Measurements from ENCODE around the gene CARTPT.
A peak's percentile ranks its signal among the peaks of the same experiment; 100 is the strongest.

The CARTPT gene

DNA sequence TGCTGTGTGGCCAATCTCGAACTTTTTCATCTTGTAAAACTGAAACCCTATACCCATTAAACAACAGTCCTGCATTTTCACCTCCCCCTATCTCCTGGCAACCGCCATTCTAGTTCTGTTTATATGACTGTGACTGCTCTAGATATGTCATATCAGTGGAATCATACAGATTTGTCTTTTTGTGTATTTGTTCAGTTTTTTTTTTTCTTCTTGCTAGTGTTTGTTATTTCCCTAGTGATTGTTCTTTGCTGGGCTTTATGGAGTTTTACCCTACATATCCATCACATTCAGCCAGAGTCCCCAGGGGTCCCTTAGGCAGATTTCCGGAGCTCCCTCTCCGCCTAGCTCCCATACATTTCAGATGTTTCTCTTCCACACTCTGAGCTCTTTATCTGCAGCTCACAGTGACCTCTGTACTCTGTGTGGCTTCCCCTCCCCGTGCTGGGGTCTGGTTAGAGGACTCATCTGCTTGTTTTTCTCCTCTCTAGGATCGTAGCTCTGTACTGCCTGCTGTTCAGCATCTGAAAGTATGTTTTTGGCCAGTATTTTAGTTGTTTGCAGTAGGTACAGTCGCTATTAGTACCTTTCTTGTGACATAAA, 25.1 kb upstream of the CARTPT start:
- DNase-seq (ENCODE audit: low read depth, low spot score): peak; percentile 5
- no peak overlapping the region for H3K4me3 ChIP-seq (ENCODE audit: low read depth, low read length)
- TF ChIP-seq CTCF (IDR thresholded peaks at IDR 0.05; ENCODE audit: low read depth, low read length): no peak
- in situ Hi-C loops (cut with HindIII; ENCODE audit: low sequenced_read_pairs): no loop called here

- TF ChIP-seq CTCF (IDR thresholded peaks at IDR 0.05; ENCODE audit: low read depth, low read length): no peak
- no peak overlapping the region for H3K4me3 ChIP-seq (ENCODE audit: low read depth, low read length)
- DNase-seq (ENCODE audit: low read depth, low spot score): no peak
- in situ Hi-C loops (cut with HindIII; ENCODE audit: low sequenced_read_pairs): no loop called here
Measured at GRCh38 chr5:71695071-71695470, 24.0 kb upstream of the CARTPT start.

DNA sequence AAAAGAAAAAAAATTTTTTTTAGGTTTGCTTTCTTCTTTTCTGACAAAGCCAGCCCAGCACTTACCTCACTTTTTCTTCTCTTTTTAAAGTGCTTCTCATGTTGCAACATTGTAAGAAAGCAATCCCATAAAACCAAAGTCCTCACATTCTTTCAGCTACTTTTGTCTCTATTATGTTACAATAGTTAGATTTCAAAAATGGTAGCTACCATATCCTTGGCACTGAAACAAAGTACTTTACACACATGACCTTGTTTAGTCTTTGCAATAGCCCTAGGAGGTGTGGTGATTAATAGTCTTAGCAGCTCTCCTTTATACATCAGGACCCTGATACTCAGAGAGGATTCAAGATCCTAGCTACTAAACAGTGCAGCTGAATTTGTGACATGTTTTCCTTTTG, 23.5 kb upstream of the CARTPT start:
- H3K4me3 ChIP-seq (ENCODE audit: low read depth, low read length): no peak overlapping the region
- peak; percentile 37 for DNase-seq (ENCODE audit: low read depth, low spot score)
- TF ChIP-seq CTCF (IDR thresholded peaks at IDR 0.05; ENCODE audit: low read depth, low read length): no peak
- in situ Hi-C loops (cut with HindIII; ENCODE audit: low sequenced_read_pairs): no loop called here

- in situ Hi-C loops (cut with HindIII; ENCODE audit: low sequenced_read_pairs): no loop called here
- TF ChIP-seq CTCF (IDR thresholded peaks at IDR 0.05; ENCODE audit: low read depth, low read length): peak; percentile 58
- no peak for DNase-seq (ENCODE audit: low read depth, low spot score)
- no peak overlapping the region for H3K4me3 ChIP-seq (ENCODE audit: low read depth, low read length)
Measured at GRCh38 chr5:71697967-71698366, 21.1 kb upstream of the CARTPT start.

DNA sequence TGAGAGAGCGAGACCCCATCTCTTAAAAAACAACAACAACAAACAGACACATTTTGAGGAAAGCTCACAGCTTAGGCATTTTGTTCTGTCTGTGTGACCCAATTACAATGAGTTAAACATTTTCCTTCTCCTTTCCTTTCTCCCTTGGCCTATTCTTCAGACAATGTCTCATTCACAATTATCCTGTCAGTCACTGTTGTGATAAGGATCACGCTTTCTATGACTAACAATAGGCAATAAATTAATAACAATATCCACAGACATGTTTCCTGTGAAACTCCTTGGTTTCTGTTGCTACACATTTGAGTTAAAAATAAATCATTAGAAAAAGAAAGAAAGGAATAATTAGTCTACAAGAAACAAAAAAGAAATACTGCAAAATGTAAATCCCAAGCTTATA, 19.8 kb upstream of the CARTPT start:
- no peak for TF ChIP-seq CTCF (IDR thresholded peaks at IDR 0.05; ENCODE audit: low read depth, low read length)
- no peak for DNase-seq (ENCODE audit: low read depth, low spot score)
- in situ Hi-C loops (cut with HindIII; ENCODE audit: low sequenced_read_pairs): no loop called here
- H3K4me3 ChIP-seq (ENCODE audit: low read depth, low read length): no peak overlapping the region

DNA sequence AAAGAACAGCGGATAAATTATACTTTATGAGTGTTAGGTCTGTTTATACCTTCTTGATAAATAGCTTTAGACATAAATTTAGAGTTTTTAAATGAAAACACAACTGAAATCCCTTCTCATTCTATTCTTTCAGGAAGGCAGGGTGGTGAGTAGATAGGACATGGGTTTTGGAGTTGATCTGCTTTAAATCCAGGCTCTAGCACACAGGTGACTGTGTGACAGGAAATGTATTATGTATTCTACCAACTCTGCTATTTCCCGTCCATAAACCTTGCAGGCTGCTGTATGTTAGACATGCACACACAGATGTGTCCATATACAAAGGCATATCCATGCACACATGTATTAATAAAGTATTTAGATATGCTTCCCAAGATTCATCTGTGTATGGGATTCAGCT, 19.3 kb upstream of the CARTPT start:
- DNase-seq (ENCODE audit: low read depth, low spot score): no peak
- no peak for TF ChIP-seq CTCF (IDR thresholded peaks at IDR 0.05; ENCODE audit: low read depth, low read length)
- no peak overlapping the region for H3K4me3 ChIP-seq (ENCODE audit: low read depth, low read length)
- in situ Hi-C loops (cut with HindIII; ENCODE audit: low sequenced_read_pairs): no loop called here

GRCh38 chr5:71700803-71701202, 18.3 kb upstream of the CARTPT start:
- DNase-seq (ENCODE audit: low read depth, low spot score): no peak
- H3K4me3 ChIP-seq (ENCODE audit: low read depth, low read length): no peak overlapping the region
- in situ Hi-C loops (cut with HindIII; ENCODE audit: low sequenced_read_pairs): no loop called here
- TF ChIP-seq CTCF (IDR thresholded peaks at IDR 0.05; ENCODE audit: low read depth, low read length): no peak

All from astrocyte of the spinal cord (primary cell).